Renal pelvis (tissue), 4 donors: Measurements from ENCODE around the gene KMT2D. TPM values are rescaled to one million over a fixed set of nuclear protein-coding genes. Genes with fewer than 3 reads are reported as not detected.
"Not testable (repeated sequence)": the region's sequence is repeated elsewhere in the genome, so short reads cannot be mapped to it uniquely, and the experiment has no call there.

Source experiments
- DNase-seq: peaks from one replicate; pipeline ENCODE4 v3.0.0-alpha.2; 2013
- polyA plus RNA-seq, 3 donors: library from polyadenylated mRNA; unstranded; fragments of 120-200 nt; gene quantifications; one replicate each; pipeline ENCODE4 v1.2.1, GENCODE V29; 2013; ENCODE audit not compliant: insufficient read length in 3 of 3

The KMT2D gene
- polyA plus RNA-seq, 3 donors, result 47.9 to 66.1 (median 65.9) TPM

DNA sequence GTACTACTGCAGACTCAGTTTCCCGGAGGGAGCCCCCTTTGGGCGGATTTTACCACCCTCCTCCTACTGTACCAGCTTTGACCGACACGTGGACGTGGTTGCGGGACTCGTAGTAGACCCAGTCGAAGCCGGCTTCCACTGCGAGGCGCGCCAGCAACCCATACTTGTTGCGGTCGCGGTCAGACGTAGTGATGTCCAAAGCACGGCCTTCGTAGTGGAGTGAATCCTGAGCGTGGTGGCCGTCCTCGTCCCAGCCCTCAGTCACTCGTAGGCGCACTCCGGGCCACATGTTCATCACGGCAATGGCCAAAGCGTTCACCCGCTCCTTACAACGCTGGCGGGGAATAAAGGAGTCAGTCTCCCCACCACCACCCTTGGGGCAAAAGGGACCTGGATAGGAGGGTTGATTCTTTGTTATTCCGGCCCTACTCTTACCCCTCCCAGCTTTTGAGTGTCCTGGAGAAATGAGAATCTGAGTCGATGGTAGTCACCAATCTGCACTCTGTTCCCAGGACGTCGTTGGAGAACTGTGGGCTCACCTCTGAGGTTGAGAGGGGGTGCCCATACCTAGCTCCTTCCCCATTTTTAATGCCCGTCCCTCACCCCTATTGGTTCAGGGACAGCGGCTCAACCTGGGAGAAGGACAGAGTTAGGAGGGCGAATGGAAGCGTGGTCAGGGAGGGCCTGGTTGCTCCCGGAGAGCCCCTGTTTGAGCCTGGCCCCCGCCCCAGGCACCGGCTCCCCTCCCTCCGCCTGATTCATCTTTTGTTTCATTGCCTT lies 30.7 kb upstream of the KMT2D start:
- DNase-seq, result no peak

DNA sequence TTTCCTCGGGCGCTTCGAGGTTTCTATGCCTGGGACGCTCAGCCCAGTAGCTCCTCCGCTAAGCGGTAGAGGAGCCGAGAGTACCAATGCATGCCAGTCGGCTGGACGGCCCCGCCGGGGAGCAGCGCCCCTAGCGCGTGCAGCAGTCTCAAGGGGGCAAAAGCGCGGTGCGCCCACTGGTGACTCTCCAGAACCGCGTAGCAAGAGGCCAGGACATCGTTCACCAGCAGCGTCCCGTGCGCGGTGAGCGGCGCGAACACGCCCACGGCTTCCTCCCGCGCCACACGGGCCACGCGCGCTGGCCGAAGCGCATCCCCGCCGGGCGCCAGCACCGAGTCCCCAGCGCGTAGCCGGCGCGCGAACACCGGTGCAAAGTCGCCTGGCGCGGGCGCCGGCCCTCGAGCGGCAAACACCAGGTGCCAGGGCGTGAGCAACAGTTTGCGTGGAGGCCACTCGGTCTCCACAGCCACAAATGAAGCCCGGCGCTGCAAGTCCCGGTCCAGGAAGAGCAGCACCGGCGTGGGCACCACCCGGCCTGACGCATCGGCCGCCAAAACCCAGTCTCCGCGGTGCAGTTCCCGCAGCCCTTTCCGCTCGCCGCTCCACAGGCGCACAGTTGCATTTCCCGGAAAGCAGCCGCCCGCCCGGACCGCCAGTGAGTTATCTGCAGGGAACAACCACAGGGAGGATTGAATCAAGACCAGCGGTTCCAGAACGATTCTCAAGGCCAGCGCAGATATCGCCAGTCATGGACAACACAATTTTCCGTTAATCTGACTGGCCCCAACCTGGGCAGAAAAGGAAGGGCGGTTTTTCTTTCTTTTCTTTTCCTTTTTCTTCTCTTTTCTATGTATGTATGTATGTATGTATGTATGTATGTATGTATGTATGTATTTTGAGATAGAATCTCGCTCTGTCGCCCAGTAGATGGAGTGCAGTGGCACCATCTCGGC lies 29.5 kb upstream of the KMT2D start:
- peak; percentile 30 for DNase-seq

DNA sequence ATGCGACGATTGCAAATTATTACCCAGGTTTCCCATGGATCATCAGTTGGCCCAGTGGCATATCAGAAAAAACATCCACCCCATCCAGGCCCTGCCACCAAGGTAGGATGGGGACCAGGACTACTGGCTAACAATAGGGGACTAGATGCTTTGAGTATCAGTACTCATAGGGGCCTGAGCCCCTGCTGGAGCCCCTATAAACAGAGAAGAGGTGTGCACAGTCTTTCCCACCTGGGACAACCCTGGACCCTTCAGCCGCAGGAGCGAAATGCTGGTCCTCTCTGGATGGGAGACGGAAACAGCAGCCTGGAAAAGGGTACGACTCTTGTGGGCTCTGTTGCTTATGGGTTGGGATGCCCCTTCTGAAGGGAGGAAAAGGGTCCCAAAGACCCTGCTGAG lies 28.3 kb upstream of the KMT2D start:
- DNase-seq, result no peak

DNA sequence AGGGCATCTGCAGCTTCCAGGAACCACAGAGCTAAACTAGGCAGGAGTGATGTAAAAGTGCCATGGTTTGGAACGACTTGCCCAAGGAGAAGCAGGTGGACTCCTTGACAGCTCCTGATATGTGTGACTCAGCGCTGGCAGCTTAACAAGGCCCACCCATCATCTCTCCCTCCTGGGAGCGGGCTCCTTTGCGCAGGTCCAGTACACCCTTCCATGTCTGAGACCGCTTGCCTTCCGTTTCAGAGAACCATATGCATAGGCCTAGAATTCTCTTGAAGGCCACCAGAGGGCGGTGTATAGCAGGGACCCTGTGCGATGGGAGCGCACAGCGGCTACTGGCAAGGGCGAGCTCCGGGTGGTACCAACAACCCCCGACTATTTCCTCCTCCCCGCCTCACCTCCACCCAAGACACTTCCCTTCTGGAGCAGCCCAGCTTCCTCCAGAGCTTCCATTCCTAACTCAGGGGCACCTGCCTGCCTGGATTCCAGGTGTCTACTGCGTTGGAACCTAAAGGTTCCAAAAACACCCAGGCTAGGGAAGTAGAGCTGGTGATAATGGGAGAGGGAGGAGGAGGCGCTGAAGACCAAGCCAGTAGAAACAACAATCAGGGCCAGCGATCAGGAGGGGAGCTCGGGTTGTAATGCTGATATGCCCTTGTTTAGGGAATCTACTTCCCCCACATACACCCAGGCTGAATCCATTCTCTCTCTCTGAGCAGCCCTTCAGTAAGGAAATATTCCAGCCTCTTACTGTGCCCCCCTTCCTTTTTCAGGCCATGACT lies 27.7 kb upstream of the KMT2D start:
- peak; percentile 84 for DNase-seq

DNA sequence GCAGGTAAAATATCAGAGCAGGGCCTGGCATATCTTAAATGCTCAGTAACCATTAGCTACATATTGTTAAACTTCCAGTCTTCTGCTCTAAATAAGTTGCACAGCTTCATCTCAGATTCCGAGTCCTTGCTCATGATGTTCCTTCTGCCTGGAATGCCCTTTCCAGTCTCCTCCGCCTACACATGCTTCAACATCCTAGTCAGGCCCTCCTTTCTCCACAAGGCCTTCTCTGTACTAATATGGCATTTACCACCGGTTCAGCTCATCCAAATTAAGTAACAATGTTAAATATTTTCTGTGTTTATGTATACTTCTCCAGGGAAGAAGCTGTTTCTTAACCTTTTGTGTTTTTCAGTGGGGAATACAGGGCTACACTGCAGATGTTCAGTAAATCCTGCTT lies 25.5 kb upstream of the KMT2D start:
- DNase-seq, result no peak

DNA sequence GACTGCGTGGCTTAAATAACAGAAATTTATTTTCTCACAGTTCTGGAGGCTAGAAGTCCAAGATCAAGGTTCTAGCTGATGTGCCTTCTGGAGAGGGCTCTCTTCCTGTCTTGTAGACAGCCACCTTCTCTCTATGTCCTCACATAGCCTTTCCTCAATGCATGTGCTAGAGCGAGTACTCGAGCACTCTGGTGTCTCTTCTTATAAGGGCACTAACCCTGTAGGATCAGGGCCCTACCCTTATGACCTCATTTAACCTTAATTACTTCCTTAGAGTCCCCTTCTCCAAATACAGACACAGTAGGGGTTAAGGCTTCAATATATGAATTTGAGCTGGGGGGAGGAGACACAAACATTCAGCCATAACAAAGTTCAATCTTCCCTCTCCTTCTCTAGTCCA lies 23.8 kb upstream of the KMT2D start:
- DNase-seq, result no peak

DNA sequence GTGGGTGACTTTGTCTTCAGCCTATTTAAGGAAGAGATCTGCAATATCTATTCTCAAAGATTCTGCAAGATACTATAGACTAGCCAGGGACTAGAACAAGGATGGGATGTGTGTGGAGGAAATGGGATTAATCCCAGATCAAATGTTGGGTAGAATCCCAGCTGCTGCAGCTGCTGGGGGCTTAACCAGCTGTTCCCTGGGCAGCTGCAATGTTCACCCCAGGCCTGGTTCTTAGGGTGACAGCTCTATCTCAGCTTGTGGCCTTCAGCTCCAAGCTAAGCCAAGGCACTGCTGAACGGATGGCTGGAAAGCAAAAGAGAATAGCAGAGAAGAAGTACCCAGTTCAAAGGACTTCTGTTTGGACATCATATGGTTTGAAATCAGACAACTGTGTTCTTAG lies 19.2 kb upstream of the KMT2D start:
- no peak for DNase-seq

DNA sequence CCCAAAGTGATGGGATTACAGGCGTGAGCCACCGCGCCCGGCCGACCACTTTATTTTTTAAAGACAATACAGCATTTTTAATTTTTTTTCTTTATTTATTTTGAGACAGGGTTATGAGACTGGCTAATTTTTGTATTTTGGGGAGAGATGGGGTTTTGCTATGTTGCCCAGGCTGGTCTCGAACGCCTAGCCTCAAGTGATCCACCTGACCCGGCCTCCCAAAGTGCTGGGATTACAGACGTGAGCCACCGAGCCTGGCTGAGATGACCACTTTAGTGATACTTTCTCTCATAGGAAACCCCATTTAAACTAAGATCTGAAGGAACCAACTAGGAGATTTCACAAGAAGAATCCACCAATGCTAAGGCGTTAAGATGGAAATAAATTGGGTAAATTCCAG lies 10.4 kb upstream of the KMT2D start:
- DNase-seq, result no peak

DNA sequence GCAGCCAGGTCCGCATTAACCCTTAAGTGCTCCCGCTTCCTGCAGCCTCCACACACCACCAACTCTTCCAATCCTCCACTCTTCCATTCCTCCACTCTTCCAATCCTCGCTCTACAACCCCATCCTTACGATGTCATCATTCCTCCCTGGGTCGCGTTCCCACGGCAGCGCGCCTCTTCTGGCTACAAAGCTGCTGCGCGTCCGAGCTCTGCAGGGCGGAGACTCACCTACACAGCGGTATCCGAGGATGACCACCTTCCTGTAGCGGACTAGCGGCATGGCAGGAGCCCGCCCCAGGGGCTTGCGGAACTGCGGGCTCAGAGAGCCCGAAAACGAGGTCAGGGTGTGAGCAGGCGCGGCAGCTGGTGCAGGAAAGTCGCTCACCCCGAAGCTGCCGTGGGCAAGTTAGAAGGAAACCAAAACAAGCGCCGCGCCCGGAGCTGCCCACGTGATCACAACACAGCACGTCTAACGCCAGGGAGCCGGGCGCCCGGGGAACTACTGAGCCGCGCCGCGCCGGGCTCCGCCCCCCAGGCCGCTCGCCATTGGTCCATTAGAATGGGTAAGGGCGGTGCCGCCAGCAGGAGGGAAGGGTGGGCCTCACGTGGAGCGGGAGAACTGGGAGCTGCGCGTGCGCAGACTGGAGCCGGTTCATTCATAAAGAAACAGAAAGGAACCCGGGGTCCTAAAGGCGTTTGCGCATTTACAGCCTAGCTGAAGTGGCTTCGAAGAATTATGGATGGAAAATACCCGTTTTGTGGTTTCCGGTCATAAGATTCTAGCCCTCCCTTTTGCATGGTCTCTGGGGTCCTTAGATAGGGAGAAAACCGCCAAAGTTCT lies 9.1 kb upstream of the KMT2D start, which contains the start of gene RHEBL1:
Gene RHEBL1, minus strand, starts transcription at position 473 of the 840 bp plus-strand sequence. Its CDS starts 194 bp downstream, at position 279.
- DNase-seq, result peak; percentile 96

DNA sequence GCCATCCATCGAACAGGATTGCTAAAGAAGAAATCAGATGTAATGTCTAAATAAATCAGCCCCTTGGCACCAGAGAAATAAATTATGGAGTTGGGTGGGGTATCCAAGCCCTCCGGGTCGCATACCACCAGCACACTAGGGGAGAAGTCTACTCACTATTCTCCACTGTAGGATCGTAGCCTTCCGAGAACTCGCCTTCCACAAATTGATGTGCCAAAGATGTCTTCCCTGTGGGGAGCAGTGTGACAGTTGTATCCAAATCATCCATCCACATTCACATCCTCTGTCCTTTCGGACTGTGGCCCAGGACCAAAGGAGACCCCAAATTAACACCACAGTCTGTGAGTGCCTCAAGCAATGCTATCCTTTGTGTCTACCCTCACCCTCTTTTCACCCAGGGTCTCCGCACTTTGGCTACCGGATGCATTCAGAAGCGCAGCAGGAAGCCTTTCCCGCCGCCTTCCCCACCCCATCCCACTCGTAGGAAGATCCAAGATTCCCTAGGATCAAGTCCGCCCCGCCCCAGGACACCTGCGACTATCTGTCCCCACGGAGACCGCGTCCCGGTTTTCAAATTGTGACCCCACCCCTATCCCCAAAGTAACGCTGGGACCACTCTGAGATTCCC lies 8.4 kb upstream of the KMT2D start:
- no peak for DNase-seq

DNA sequence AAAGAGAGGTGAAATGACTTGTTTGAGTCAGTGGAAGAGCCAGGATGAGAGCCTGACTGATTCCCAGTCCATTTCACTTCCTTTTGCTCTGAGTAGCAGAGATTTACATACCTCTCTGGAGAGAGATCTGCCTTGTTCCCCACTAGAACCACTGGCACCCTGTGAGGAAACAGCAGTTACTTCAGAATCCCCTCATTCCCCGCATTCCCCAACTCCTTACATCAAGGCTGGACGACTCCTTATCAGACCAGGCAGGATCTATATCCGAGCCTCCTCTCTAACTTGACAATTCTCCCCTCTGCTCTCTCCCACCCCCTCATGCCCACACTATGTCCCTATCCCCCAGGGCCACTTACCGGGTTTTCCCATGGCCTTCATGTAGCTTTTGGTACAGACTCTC lies 5.5 kb upstream of the KMT2D start:
- no peak for DNase-seq

DNA sequence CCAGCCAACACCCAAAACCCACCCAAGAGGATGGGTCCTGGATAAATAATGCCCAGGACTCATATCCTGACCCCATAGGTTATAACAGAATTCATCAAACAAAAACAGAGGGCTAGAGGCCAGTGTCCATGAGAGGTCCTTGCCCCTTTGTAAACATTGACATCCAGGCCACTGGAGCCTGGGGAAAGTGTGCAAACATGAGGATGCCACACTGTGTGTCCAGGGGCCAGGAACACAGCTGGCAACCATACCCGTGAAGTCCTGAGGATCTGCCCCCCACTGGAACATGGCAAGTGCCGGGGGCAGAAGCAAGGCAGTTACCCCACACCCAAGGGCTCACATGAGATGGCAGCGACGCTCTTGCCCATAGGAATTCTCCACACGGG lies 4.2 kb upstream of the KMT2D start:
- DNase-seq, result no peak

DNA sequence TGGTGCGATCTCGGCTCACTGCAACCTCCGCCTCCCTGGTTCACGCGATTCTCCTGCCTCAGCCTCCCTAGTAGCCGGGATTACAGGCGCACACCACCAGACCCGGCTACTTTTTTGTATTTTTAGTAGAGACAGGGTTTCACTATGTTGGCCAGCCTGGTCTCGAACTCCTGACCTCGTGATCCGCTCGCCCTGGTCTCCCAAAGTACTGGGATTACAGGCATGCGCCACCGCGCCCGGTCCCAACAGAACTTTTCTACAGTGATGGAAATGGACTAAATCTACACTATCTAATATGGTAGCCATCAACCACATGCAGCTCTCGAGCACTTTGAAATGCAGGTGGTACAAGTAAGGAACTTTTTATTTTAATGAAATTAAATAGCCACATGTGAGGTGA lies 1.3 kb upstream of the KMT2D start:
- not testable (repeated sequence) for DNase-seq

DNA sequence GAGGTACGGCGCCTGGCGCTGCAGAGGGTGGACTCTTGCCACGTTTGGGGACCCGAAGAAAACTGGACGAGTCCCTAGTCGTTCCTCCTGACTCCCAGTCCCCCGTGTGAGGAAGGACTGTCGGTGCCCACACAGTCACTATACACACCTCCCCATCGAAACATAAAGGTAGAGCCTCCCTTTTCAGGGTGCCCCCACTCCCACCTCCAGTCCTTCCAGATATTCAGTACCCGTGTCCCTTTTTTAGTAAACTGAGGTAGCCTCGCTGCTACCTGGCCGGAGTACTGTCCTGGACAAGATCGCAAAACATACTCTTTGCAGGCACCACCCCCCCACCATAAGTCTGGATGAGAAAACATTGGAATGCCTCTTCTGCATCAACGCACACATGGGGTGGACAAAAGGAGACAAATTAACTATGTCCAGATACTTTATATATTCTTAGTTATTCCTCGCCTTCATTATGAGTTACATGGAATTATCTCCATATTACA lies 610 bp upstream of the KMT2D start:
- DNase-seq, result no peak

DNA sequence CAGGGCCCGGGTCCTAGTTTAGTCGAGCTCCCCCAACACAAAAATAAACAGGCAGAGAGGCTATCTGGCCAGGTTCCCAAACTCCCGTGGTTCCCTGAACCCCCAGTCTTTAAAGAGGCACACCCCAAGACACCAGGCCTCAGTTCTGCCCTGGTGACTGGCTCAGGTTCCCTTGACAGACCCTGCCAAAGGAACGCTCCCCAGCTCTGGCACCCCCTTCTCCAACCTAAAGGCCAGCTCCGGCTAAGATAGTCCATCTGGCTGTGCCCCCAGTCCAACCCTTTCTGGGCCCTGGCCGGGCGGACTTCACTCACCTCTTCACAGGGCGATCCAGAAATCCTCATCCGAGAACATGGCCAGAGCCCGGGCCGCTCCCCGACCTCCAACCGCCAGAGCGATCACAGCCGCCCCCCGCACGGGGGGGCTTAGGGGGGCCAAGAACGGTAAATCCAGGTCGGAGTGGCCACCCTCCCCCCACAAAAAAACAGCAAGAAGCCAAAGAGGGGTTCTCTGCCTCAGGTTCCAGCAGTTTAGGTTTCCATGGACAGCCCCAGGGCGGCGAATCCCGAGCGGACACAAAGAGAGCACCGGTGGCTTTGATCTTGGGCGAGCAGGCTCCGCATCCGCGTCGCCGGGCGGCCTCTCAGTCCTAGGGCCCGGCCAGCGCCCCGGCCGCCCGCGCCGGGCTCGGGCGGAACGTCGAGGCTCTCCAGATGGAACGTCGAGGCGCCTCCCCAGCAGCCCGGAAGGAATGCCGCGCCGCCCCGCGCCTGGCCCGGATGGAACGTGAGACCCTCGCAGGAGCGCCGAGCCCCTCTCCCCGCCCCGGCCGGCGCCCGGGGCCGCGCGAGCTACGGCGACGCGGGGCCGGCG lies 1.1 kb downstream of the KMT2D start:
- DNase-seq, result no peak

DNA sequence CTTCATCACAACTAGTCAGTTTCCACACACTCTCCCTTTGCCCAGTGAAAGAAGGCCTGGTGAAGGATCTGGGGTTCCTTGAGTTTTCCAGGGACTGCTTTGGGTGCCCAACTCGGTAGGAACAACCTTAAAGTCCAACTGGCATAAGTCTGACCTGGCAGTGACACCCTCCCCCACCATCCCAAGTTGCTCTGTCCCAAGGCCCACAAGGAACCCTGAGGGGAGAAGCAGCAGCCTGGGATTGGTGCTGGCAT lies 1.6 kb downstream of the KMT2D start:
- no peak for DNase-seq

DNA sequence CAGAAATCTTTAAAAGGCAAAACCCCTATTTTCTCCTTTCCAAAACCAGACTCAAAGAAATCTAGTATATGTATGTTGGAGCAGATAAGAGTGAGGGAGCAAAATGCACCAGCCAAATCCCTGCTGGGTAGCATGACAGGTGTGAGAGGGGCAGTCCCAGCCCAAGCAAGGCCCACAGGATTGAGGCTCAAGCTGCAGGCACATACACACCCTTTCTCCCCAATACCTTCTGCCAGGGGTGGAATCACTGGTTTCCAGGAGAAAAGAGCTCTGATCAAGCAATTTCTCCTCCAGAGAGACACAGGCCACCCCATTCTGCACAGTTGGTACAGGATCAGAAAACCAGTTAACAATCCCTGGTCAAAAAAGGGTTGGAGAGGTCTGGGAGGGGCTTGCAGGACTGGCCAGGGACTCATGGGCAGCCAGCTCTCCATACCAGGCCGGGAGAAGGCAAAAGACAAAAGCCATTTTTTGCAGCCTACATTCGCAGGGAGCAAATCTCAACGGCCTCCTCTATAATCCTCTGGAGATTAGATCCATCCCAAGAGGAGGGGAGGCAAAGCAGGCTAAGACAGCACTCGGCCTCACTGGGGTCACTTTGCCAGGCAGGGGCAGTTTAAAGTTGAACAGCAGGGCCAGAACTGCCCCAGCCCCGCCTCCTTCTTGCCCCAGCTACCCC lies 2.1 kb downstream of the KMT2D start:
- DNase-seq, result no peak

DNA sequence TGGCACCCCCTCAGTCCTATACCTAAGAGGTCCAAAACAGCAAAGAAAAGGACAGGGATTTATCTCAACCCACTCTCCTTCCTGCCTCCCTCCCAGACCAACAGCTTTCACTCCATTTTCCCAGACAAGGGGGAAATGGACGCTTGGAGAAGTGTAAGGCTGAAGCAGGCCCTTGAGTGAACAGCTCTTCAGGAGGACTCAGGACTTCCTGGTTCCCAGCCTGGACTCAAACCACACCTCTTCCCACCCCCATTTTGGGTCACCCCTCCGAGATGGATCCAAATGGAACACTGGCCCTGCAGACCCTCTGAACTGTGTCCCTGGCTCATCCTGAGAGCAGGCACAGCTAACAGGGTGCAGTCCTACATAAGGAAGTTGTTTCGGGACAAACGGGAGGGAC lies 2.7 kb downstream of the KMT2D start:
- DNase-seq, result no peak
